Cerebellar nuclear complex (tissue), 1 donor: ENCODE data around the gene PNPLA4.

ENCODE experiments used
- DNase-seq, 2 experiments: peaks; one replicate each; lab custom pipeline; 2025; lab: John Stamatoyannopoulos, UW

The PNPLA4 gene, protein sequence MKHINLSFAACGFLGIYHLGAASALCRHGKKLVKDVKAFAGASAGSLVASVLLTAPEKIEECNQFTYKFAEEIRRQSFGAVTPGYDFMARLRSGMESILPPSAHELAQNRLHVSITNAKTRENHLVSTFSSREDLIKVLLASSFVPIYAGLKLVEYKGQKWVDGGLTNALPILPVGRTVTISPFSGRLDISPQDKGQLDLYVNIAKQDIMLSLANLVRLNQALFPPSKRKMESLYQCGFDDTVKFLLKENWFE

GRCh38 chrX:7927259-7928167, at the start of gene PNPLA4:
Gene PNPLA4, minus strand, starts transcription at chrX:7927413. Its CDS starts 1,294 bp downstream, at chrX:7926119.
- peak in 1 of 2 experiments; percentile 15 for DNase-seq

GRCh38 chrX:7972586-7972985, 45.4 kb upstream of the PNPLA4 start:
- DNase-seq, result no peak

- no peak for DNase-seq
Observed at GRCh38 chrX:7970428-7970827, 43.2 kb upstream of the PNPLA4 start.

DNA sequence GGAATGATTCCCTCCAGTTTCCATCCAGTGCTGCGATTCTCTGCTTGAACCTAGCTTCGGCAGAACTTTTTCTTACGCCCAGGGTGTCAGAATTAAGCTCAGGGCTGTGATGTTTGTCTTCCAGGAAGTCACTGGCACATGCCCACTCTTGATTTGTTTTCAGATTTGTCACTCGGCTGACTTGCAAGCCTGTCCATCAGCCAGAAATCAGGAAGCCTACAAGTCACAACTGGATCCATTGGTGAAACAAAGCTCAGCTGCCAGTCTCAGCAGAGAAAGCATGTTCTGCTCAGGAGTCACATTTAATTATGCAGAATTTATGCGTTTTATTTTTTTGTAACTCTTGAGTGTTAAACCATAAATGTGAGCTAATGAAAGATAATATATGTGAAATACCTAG, 38.2 kb upstream of the PNPLA4 start:
- no peak for DNase-seq

- no peak for DNase-seq
Observed at GRCh38 chrX:7960246-7960645, 33.0 kb upstream of the PNPLA4 start.

DNA sequence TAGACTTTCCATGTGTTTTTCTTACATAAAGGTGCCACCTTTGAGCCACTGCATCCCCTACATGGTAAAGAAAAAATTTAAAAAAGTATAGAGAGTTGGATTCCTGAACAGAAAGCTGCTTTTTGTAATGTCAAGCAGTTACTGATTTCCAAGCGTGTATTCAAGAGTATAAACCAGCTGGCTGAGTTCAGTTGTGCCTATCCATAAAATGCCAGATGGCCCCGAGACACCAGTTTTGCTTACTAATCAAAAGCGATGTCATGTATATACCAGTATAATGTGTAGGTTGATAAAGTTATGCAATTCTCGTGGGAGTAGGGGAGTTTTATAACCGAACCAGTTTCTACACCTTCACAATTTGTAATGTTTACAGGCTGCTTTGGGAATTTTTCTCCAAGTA, 26.2 kb upstream of the PNPLA4 start:
- DNase-seq, result no peak

DNA sequence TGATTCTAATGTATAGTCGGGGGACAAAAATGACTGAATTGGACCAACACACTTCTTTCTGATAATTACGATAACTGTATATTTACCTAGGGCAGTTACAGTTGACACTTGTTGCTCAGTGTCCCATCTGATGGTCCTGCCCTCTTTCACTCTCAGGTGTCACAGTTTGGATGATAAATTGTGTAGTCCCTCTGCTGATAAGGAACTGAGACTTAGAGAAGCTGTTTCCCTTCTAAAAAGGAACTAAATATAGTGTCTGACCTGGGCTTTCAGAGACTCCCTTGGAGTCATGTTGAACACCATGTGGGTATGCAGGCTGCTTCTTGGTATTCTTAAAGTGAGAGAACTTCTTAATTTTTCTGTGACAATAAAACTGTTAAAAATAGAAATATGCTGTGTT, 23.7 kb upstream of the PNPLA4 start:
- no peak for DNase-seq

DNA sequence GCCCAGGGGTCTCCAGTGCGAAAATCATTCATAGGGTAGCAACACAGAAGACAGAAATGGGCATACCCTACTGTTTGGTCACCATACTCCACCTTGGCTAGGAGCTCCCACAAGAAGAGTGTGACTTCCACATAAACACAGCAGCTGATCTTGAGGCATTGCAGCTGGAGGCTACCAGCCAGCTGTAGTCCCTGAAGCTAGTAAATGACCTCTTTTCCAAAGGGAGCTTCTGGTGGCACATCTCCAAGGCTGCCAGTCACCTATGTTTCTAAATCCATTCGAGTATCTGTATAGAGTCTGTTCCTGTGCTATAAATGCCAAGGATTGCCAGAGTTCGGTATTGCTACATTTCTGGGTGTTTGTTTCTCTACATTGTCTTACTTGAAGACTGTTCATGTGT, 21.3 kb upstream of the PNPLA4 start:
- no peak for DNase-seq

GRCh38 chrX:7946960-7947359, 19.7 kb upstream of the PNPLA4 start:
- DNase-seq, result no peak

- no peak for DNase-seq
Observed at GRCh38 chrX:7943600-7944245, 16.5 kb upstream of the PNPLA4 start.

- no peak for DNase-seq
Observed at GRCh38 chrX:7941390-7942042, 14.3 kb upstream of the PNPLA4 start.

DNA sequence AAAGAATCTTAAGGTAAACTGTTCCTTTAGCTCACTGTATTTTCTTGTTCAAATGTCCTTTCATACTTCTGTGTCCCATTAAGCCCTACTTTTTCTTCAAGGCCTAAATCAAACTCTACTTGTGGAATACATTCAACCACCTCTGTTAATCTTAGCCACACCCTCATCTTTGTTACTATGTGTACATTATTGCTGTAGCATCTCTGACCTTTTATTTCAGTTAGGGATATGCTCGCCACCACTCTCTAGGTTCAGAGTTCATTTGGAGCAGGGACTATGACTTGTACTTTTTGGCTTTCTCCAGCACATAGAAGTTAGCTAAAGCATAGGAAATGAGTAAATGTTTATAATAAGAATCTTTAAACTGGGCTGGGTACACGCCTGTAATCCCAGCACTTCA, 6.8 kb upstream of the PNPLA4 start:
- DNase-seq, result no peak

GRCh38 chrX:7926914-7927258, 327 bp downstream of the PNPLA4 start:
- DNase-seq, result no peak

GRCh38 chrX:7926501-7926900, 712 bp downstream of the PNPLA4 start:
- DNase-seq, result no peak

- no peak for DNase-seq
Observed at GRCh38 chrX:7925867-7926472, 1.2 kb downstream of the PNPLA4 start.

- DNase-seq, result no peak
Observed at GRCh38 chrX:7921750-7922149, 5.5 kb downstream of the PNPLA4 start.

- DNase-seq, result no peak
Observed at GRCh38 chrX:7908821-7909220, 18.4 kb downstream of the PNPLA4 start.

DNA sequence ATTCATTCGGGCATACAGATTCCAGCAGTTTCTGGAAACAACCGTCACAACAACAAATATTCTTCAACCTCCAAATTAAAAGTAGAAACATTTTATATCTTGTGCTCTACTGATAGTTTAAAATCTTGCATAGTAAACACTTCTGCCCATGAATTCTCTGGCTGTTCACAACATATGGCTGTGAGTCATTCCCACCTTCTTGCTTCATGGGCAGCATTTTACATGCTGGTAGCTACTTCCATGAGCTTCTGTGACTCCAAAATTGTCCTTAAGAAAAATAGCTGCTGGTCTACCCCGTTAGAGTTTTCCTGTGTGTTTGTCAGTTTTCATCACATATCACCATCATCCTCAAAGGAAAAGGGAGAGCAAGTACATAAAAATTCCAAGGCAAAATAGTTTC, 22.7 kb downstream of the PNPLA4 start:
- DNase-seq, result no peak

- no peak for DNase-seq
Observed at GRCh38 chrX:7891928-7892327, 35.3 kb downstream of the PNPLA4 start.

- DNase-seq, result no peak
Observed at GRCh38 chrX:7889680-7890079, 37.5 kb downstream of the PNPLA4 start.

DNA sequence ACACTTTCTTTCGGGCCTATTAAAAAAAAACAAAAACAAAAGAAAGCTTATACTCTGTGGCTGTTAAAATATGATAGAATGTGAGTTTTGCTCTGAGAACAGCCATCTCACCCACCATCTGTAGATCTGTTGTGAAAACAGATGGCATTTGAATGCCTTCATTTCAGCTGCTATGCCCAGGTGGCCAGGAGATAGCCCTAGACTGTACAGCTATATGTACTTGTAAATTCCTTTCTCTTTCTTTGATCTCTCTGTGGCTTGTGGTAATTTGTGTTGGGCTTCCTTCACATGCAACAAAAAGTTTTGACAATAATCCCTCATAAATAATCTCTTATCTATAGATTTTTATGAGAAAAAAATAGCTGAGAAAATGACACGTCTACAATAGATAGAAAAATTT, 38.1 kb downstream of the PNPLA4 start:
- no peak for DNase-seq

- no peak for DNase-seq
Observed at GRCh38 chrX:7876957-7877356, 50.3 kb downstream of the PNPLA4 start.
